ENCODE data around the gene CABCOCO1.

The CABCOCO1 gene

DNA sequence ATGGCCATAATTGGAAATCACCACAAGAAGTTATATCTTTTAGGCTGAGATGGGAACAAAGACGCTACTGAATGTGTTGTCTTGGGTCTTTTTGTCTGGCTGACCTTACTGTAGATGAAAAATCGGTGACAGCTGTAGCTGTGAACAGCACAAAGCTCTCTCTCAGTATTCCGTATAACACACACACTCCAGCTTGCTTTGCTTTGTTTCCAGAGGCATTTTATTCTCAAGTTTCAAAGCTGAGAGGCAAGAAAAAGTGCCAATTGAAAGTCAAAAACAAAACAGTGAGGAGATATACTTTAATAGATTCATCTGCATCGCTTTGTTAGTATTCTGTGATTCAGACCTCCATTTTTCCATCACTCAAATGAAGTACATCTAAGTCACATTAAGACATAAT, 39.6 kb upstream of the CABCOCO1 start:
- Histone ChIP-seq H3K4me1 (ENCODE audit: low read length) (no peaks in the 10 kb centered on the region), H3K79me2 (ENCODE audit: low read length) (no peaks in the 10 kb centered on the region), H2AFZ (ENCODE audit: low read depth, low read length) (no peak overlapping the region), H3K36me3 (replicated peaks; ENCODE audit: low read depth, low read length) (no peaks in the 10 kb centered on the region), H3K27me3 (ENCODE audit: low read depth, low read length) (no peaks in the 10 kb centered on the region), H3K4me3 (ENCODE audit: low read length) (no peak overlapping the region), H4K20me1 (ENCODE audit: insufficient read depth, low read length) (no peaks in the 10 kb centered on the region), H3K9me3 (ENCODE audit: insufficient read depth, low read length) (no peaks in the 10 kb centered on the region), H3K27ac (ENCODE audit: low read length) (no peak overlapping the region), H3K4me2 (ENCODE audit: low read length) (no peak overlapping the region), H3K9ac (ENCODE audit: low read length) (no peak overlapping the region)
- TF ChIP-seq CTCF (IDR thresholded peaks at IDR 0.05; ENCODE audit: low read depth, low read length) = no peak
- no peak for TF ChIP-seq EZH2phosphoT487 (IDR thresholded peaks at IDR 0.05; ENCODE audit: low read depth)

DNA sequence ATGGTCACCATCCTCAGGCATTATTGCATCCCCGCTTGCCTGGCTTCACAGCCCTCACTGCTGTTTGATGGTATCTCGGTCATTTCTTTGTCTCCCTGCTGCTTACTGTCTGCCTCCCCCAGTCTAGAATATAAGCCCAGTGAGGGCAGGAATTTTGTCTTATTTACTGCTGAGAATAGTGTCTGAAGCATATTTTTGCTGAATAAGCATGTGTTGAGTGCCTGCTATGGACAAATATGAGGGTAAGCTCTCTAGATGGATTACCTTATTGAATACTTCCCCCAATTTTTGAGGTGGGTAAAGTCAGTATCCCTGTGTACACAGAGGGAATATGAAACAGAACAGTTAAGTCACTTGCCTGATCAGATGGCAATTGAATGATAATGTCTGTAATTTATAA, 36.5 kb upstream of the CABCOCO1 start:
- no peaks in the 10 kb centered on the region for H3K4me1 ChIP-seq (ENCODE audit: low read length)
- no peaks in the 10 kb centered on the region for H3K9me3 ChIP-seq (ENCODE audit: insufficient read depth, low read length)
- H3K4me3 ChIP-seq (ENCODE audit: low read length) = no peak overlapping the region
- no peak overlapping the region for H2AFZ ChIP-seq (ENCODE audit: low read depth, low read length)
- no peaks in the 10 kb centered on the region for H3K79me2 ChIP-seq (ENCODE audit: low read length)
- H3K36me3 ChIP-seq (replicated peaks; ENCODE audit: low read depth, low read length) = no peaks in the 10 kb centered on the region
- H3K4me2 ChIP-seq (ENCODE audit: low read length) = no peak overlapping the region
- H3K9ac ChIP-seq (ENCODE audit: low read length) = no peak overlapping the region
- H3K27me3 ChIP-seq (ENCODE audit: low read depth, low read length) = no peaks in the 10 kb centered on the region
- H4K20me1 ChIP-seq (ENCODE audit: insufficient read depth, low read length) = no peaks in the 10 kb centered on the region
- no peak overlapping the region for H3K27ac ChIP-seq (ENCODE audit: low read length)
- TF ChIP-seq CTCF (IDR thresholded peaks at IDR 0.05; ENCODE audit: low read depth, low read length) (no peak), EZH2phosphoT487 (IDR thresholded peaks at IDR 0.05; ENCODE audit: low read depth) (no peak)

DNA sequence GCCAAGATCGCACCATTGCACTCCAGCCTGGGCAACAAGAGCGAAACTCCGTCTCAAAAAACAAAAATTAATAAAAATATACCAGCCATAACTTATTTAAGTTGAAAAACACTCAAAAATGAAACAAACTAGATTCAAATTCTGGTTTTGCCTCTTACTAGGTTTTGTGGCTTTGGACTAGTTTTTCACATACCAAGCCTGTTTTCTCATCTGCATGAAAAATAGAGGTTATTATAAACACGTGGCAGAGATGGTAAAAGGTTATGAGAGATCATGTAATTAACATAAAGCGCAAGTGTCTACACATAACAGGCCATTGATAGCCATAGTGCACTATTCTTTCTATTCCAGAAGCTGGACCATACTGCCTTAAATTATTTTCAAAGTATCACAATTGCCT, 35.5 kb upstream of the CABCOCO1 start:
- Histone ChIP-seq H3K4me1 (ENCODE audit: low read length) (no peaks in the 10 kb centered on the region), H3K9me3 (ENCODE audit: insufficient read depth, low read length) (no peaks in the 10 kb centered on the region), H4K20me1 (ENCODE audit: insufficient read depth, low read length) (no peaks in the 10 kb centered on the region), H3K79me2 (ENCODE audit: low read length) (no peaks in the 10 kb centered on the region), H3K9ac (ENCODE audit: low read length) (no peak overlapping the region), H3K4me3 (ENCODE audit: low read length) (no peak overlapping the region), H3K27ac (ENCODE audit: low read length) (no peak overlapping the region), H3K4me2 (ENCODE audit: low read length) (no peak overlapping the region), H3K36me3 (replicated peaks; ENCODE audit: low read depth, low read length) (no peaks in the 10 kb centered on the region), H2AFZ (ENCODE audit: low read depth, low read length) (no peak overlapping the region), H3K27me3 (ENCODE audit: low read depth, low read length) (no peaks in the 10 kb centered on the region)
- no peak for TF ChIP-seq EZH2phosphoT487 (IDR thresholded peaks at IDR 0.05; ENCODE audit: low read depth)
- no peak for TF ChIP-seq CTCF (IDR thresholded peaks at IDR 0.05; ENCODE audit: low read depth, low read length)

- Histone ChIP-seq H3K9me3 (ENCODE audit: insufficient read depth, low read length) (no peaks in the 10 kb centered on the region), H3K4me1 (ENCODE audit: low read length) (no peaks in the 10 kb centered on the region), H2AFZ (ENCODE audit: low read depth, low read length) (no peak overlapping the region), H3K9ac (ENCODE audit: low read length) (no peak overlapping the region), H4K20me1 (ENCODE audit: insufficient read depth, low read length) (no peaks in the 10 kb centered on the region), H3K36me3 (replicated peaks; ENCODE audit: low read depth, low read length) (no peaks in the 10 kb centered on the region), H3K79me2 (ENCODE audit: low read length) (no peaks in the 10 kb centered on the region), H3K4me3 (ENCODE audit: low read length) (no peak overlapping the region), H3K27me3 (ENCODE audit: low read depth, low read length) (no peaks in the 10 kb centered on the region), H3K27ac (ENCODE audit: low read length) (no peak overlapping the region), H3K4me2 (ENCODE audit: low read length) (no peak overlapping the region)
- no peak for TF ChIP-seq CTCF (IDR thresholded peaks at IDR 0.05; ENCODE audit: low read depth, low read length)
- TF ChIP-seq EZH2phosphoT487 (IDR thresholded peaks at IDR 0.05; ENCODE audit: low read depth) = no peak
Observed at GRCh38 chr10:61628151-61628874, 34.4 kb upstream of the CABCOCO1 start.
